ENCODE data around the gene PRDM11.

DNA sequence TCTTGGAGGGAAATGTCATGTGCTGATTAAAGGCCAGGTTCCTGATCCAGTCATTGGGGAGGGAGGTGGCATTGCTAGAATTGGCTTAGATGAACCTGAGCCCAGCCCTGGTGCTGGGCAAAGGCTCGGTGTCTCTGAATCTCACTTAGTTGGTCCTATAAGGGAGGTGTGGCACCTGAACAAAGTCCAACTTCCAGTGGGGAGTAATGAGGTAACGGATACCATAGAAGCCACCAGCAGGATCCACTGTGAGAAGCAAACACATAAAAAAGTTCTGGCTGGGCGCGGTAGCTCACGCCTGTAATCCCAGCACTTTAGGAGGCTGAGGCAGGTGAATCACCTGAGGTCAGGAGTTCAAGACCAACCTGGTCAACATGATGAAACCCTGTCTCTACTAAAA, 26.6 kb downstream of the PRDM11 start:
- TF ChIP-seq POLR2A (IDR thresholded peaks at IDR 0.05) (no peak), CTCF (IDR thresholded peaks at IDR 0.05) (no peak)

Data from body of pancreas (tissue), 4 donors.